Measurements from ENCODE around the gene RPAP2. TPM values are rescaled to one million over a fixed set of nuclear protein-coding genes. Genes with fewer than 3 reads are reported as not detected.
"Not testable (repeated sequence)": the region's sequence is repeated elsewhere in the genome, so short reads cannot be mapped to it uniquely, and the experiment has no call there.

RPAP2 gene
- total and polyA plus RNA-seq, 8 donors = 3.0 to 18.2 (median 15.3) TPM

GRCh38 chr1:92380867-92381266, 82.0 kb downstream of the RPAP2 start:
- Histone ChIP-seq H3K4me1 (no peaks in the 10 kb centered on the region), H3K27me3 (no peaks in the 10 kb centered on the region), H3K27ac (no peak overlapping the region), H3K9me3 (no peaks in the 10 kb centered on the region), H3K36me3 (peaks cover 0 to 2% (median 2%) of the 10 kb centered on the region in 3 donors), H3K4me3 (no peak overlapping the region)
- FAIRE-seq = no peak
- DNase-seq = no peak
- TF ChIP-seq CTCF (IDR thresholded peaks at IDR 0.05) = no peak
- no peak for ATAC-seq
- intact Hi-C loops (cut with DNase I) = no loop called here
- WGBS, 2 donors = 97 to 98% methylated on average over 2 of the region's 2 CpGs

- H3K4me3 ChIP-seq; DNase-seq; H3K4me1 ChIP-seq; ATAC-seq; intact Hi-C loops (cut with DNase I); H3K36me3 ChIP-seq; FAIRE-seq; H3K9me3 ChIP-seq; H3K27ac ChIP-seq; H3K27me3 ChIP-seq: not testable (repeated sequence)
- WGBS, 2 donors = 95 to 98% methylated on average over 4 of the region's 4 CpGs
These were observed 95.1 kb downstream of the RPAP2 start for GRCh38 chr1:92393966-92394365.

- intact Hi-C loops (cut with DNase I) = no loop called here
These were observed 99.7 kb downstream of the RPAP2 start for GRCh38 chr1:92398519-92398918.

GRCh38 chr1:92399076-92399475, 100.2 kb downstream of the RPAP2 start:
- Histone ChIP-seq H3K36me3 (no peaks in the 10 kb centered on the region), H3K4me3 (no peak overlapping the region), H3K27ac (no peak overlapping the region), H3K9me3 (no peaks in the 10 kb centered on the region), H3K27me3 (no peaks in the 10 kb centered on the region), H3K4me1 (no peaks in the 10 kb centered on the region)
- no peak for DNase-seq
- intact Hi-C loops (cut with DNase I) = no loop called here
- no peak for ATAC-seq
- FAIRE-seq = no peak
- TF ChIP-seq CTCF (IDR thresholded peaks at IDR 0.05) = no peak

More at GRCh38 chr1:92398519-92398918, 99.7 kb downstream of the RPAP2 start:
- Histone ChIP-seq H3K27me3 (no peaks in the 10 kb centered on the region), H3K27ac (no peak overlapping the region), H3K4me3 (no peak overlapping the region), H3K4me1 (no peaks in the 10 kb centered on the region), H3K9me3 (no peaks in the 10 kb centered on the region), H3K36me3 (no peaks in the 10 kb centered on the region)
- ATAC-seq (no peak), DNase-seq (no peak), FAIRE-seq (no peak)
- 90 to 93% methylated on average over 2 of the region's 2 CpGs for WGBS, 2 donors
- no peak for TF ChIP-seq CTCF (IDR thresholded peaks at IDR 0.05)

GRCh38 chr1:92404661-92405060, 105.8 kb downstream of the RPAP2 start:
- no peak for FAIRE-seq
- Histone ChIP-seq H3K36me3 (no peaks in the 10 kb centered on the region), H3K4me3 (no peak overlapping the region), H3K4me1 (no peaks in the 10 kb centered on the region), H3K27ac (no peak overlapping the region), H3K9me3 (no peaks in the 10 kb centered on the region), H3K27me3 (no peaks in the 10 kb centered on the region)
- DNase-seq = no peak
- intact Hi-C loops (cut with DNase I) = no loop called here
- no peak for TF ChIP-seq CTCF (IDR thresholded peaks at IDR 0.05)
- no peak for ATAC-seq
- WGBS, 2 donors = 73 to 77% methylated on average over 1 of the region's 1 CpG

GRCh38 chr1:92408825-92409224, 110.0 kb downstream of the RPAP2 start:
- DNase-seq (no peak), ATAC-seq (no peak), FAIRE-seq (no peak)
- no peaks in the 10 kb centered on the region for H3K4me1 ChIP-seq
- H3K36me3 ChIP-seq = no peaks in the 10 kb centered on the region
- H3K4me3 ChIP-seq = no peak overlapping the region
- no peaks in the 10 kb centered on the region for H3K27me3 ChIP-seq
- 92 to 97% methylated on average over 1 of the region's 1 CpG for WGBS, 2 donors
- intact Hi-C loops (cut with DNase I) = no loop called here
- no peaks in the 10 kb centered on the region for H3K9me3 ChIP-seq
- TF ChIP-seq CTCF (IDR thresholded peaks at IDR 0.05) = no peak
- no peak overlapping the region for H3K27ac ChIP-seq
